ENCODE measurements around the gene HSPA12A. TPM values are rescaled to one million over a fixed set of nuclear protein-coding genes. Genes with fewer than 3 reads are reported as not detected.

Gene HSPA12A
- total and polyA plus RNA-seq, 2 of the 13 experiments (the other 11 are each of a cell fraction or from before 2014, with no cell fraction given), result 6.4 to 13.6 TPM

DNA sequence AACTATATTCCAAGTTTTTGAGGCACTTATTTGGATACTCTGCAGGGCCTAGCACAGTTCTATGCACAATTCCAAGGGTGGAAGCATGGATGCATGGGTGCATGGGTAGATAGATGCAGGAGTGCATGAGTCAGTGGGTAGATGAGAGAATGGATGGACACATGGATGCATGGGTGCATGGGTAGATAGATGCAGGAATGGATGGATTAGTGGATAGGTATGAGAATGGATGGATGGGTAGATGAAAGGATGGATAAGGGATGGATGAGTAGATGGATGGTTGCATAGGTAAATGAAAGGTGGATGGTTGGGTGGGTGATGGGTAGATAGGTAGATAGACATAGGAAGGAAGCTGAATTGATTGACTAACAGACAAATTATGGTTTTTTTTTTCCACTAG lies 106.0 kb downstream of the HSPA12A start (continued):
- no peak for TF ChIP-seq HOXD1 (CRISPR knock-in tag; IDR thresholded peaks at IDR 0.05)
- TF ChIP-seq, protein P1, sequence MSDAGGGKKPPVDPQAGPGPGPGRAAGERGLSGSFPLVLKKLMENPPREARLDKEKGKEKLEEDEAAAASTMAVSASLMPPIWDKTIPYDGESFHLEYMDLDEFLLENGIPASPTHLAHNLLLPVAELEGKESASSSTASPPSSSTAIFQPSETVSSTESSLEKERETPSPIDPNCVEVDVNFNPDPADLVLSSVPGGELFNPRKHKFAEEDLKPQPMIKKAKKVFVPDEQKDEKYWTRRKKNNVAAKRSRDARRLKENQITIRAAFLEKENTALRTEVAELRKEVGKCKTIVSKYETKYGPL (CRISPR knock-in tag; IDR thresholded peaks at IDR 0.05), result no peak
- no peak for TF ChIP-seq ZSCAN20 (CRISPR knock-in tag; IDR thresholded peaks at IDR 0.05; ENCODE audit: borderline replicate concordance)
- no peak for TF ChIP-seq ZSCAN9 (CRISPR knock-in tag; IDR thresholded peaks at IDR 0.05; ENCODE audit: borderline replicate concordance)
- no peak for TF ChIP-seq ZNF652 (CRISPR knock-in tag; IDR thresholded peaks at IDR 0.05; ENCODE audit: borderline replicate concordance, low read depth)
- TF ChIP-seq, protein P2, sequence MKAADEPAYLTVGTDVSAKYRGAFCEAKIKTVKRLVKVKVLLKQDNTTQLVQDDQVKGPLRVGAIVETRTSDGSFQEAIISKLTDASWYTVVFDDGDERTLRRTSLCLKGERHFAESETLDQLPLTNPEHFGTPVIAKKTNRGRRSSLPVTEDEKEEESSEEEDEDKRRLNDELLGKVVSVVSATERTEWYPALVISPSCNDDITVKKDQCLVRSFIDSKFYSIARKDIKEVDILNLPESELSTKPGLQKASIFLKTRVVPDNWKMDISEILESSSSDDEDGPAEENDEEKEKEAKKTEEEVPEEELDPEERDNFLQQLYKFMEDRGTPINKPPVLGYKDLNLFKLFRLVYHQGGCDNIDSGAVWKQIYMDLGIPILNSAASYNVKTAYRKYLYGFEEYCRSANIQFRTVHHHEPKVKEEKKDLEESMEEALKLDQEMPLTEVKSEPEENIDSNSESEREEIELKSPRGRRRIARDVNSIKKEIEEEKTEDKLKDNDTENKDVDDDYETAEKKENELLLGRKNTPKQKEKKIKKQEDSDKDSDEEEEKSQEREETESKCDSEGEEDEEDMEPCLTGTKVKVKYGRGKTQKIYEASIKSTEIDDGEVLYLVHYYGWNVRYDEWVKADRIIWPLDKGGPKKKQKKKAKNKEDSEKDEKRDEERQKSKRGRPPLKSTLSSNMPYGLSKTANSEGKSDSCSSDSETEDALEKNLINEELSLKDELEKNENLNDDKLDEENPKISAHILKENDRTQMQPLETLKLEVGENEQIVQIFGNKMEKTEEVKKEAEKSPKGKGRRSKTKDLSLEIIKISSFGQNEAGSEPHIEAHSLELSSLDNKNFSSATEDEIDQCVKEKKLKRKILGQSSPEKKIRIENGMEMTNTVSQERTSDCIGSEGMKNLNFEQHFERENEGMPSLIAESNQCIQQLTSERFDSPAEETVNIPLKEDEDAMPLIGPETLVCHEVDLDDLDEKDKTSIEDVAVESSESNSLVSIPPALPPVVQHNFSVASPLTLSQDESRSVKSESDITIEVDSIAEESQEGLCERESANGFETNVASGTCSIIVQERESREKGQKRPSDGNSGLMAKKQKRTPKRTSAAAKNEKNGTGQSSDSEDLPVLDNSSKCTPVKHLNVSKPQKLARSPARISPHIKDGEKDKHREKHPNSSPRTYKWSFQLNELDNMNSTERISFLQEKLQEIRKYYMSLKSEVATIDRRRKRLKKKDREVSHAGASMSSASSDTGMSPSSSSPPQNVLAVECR (CRISPR knock-in tag; IDR thresholded peaks at IDR 0.05; ENCODE audit: borderline replicate concordance), result no peak
- TF ChIP-seq ZNF589 (CRISPR knock-in tag; conservative IDR thresholded peaks at IDR 0.05), result no peak
- TF ChIP-seq ZNF205 (CRISPR knock-in tag; IDR thresholded peaks at IDR 0.05), result no peak
- no peak for TF ChIP-seq ZNF160 (CRISPR knock-in tag; IDR thresholded peaks at IDR 0.05)
- TF ChIP-seq ZNF550 (CRISPR knock-in tag; IDR thresholded peaks at IDR 0.05; ENCODE audit: borderline replicate concordance), result no peak
- TF ChIP-seq ZNF850 (CRISPR knock-in tag; conservative IDR thresholded peaks at IDR 0.05), result no peak
- TF ChIP-seq WIZ (CRISPR knock-in tag; IDR thresholded peaks at IDR 0.05), result no peak
- TF ChIP-seq ZNF619 (CRISPR knock-in tag; IDR thresholded peaks at IDR 0.05), result no peak
- TF ChIP-seq, protein P3, sequence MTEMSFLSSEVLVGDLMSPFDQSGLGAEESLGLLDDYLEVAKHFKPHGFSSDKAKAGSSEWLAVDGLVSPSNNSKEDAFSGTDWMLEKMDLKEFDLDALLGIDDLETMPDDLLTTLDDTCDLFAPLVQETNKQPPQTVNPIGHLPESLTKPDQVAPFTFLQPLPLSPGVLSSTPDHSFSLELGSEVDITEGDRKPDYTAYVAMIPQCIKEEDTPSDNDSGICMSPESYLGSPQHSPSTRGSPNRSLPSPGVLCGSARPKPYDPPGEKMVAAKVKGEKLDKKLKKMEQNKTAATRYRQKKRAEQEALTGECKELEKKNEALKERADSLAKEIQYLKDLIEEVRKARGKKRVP (CRISPR knock-in tag; IDR thresholded peaks at IDR 0.05), result no peak
